Measurements from ENCODE around the gene SFT2D3.

SFT2D3 gene

DNA sequence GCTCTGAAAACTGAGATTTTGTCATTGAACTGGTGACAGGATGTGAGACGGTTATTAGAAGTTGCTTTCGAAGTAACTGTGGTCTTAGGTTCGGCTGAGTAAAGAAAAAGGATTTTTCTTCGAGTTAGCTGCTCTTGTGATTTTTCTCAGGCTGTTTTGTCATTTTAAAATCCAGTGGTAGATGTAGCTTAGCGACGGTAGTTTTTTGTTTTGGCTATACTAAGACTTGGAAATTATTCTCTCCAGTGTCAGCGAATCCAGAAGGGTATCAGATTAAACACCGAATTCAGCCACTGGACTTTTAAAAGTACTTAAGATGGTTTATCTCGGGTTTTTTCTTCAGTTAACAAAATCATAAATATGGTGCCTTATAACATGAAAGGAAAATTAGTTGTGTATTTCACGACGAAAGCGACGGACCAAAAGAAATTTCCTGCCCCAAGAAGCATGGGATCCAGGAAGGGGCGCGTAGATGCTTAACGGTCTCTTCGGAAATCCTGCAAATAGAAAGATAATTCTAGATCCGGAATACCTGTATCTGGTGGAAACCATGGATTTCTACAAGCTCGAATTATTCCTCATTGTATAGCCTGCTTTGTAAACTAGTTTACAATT, 1.2 kb downstream of the SFT2D3 start:
- Mint-ChIP-seq H3K4me1 (peaks cover 40% of the 10 kb centered on the region), H3K27me3 (peaks cover 6% of the 10 kb centered on the region), H3K36me3 (peaks cover 32% of the 10 kb centered on the region), H3K27ac (peak overlapping the region; percentile 93), H3K9me3 (no peaks in the 10 kb centered on the region), H3K4me3 (peak overlapping the region; percentile 81)
- CTCF ChIA-PET, result interaction anchor here (1.0 to 2.2 kb wide), 3 partner anchors 53 to 111 kb away, joined by 3 to 8 read pairs (median 7); partner anchors contain the start of gene WDR33
- no peak for DNase-seq

DNA sequence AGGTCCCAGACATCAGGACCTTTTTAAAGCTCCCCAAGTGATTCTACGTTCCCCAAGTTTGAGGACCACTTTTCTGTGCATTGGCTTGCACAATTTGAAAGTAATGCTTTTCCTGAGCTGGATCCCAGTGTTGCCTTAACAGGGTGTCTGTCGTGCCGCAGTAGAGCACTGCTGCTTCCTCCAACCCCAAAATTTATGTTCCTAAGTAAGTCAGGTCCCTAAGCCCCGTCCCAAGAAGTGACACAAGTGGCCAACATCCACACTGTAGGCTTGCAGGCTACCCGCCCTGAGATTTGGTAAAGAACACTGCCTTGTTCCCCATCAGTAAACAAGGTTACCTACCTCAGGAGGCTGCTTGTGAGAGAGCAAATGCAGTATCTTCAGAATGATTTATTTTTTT, 2.0 kb downstream of the SFT2D3 start:
- Mint-ChIP-seq H3K9me3 (no peaks in the 10 kb centered on the region), H3K36me3 (peaks cover 38% of the 10 kb centered on the region), H3K4me3 (no peak overlapping the region), H3K27ac (peak overlapping the region; percentile 37), H3K27me3 (peaks cover 6% of the 10 kb centered on the region), H3K4me1 (peaks cover 40% of the 10 kb centered on the region)
- CTCF ChIA-PET, result interaction anchor here (1.9 kb wide), 1 partner anchor 112 kb away, joined by 8 read pairs; no protein-coding TSS in a partner anchor
- DNase-seq, result no peak

DNA sequence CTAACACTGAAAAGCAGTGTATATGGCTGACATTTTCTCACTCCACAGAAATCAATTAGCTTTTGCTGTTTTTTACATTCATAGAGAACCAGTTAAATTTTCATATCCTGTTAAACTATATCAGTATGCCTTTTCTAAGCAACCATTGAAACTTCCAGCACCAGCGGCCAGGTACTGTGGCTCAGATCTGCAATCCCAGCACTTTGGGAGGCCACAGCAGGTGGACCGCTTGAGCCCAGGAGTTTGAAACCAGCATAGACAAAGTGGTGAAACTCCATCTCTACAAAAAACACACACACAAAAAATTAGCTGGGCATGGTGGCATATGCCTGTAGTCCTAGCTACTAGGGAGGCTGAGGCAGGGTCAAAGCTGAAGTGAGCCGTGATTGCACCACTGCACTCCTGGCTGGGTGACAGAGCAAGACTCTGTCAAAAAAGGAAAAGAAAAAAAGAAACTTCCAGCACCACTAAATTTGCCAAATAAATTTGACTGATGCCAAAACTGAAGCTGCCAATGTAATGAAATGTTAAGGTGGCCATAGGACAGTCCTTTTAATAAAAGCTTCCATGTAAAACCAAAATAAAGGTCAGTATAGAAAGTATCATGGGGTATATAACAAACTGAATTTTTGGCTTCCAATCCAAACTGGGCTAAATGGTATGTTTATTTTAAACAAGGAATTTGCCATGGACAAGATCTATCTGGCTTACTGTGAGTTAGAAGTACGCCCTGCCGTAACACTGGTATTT, 3.5 kb downstream of the SFT2D3 start:
- Mint-ChIP-seq H3K4me1 (peaks cover 40% of the 10 kb centered on the region), H3K9me3 (no peaks in the 10 kb centered on the region), H3K27ac (peak overlapping the region; percentile 16), H3K36me3 (peaks cover 45% of the 10 kb centered on the region), H3K4me3 (no peak overlapping the region), H3K27me3 (no peaks in the 10 kb centered on the region)
- CTCF ChIA-PET, result interaction anchor here (1.2 to 1.6 kb wide), 2 partner anchors 9 to 114 kb away, joined by 4 to 5 read pairs; no protein-coding TSS in a partner anchor
- DNase-seq, result no peak

DNA sequence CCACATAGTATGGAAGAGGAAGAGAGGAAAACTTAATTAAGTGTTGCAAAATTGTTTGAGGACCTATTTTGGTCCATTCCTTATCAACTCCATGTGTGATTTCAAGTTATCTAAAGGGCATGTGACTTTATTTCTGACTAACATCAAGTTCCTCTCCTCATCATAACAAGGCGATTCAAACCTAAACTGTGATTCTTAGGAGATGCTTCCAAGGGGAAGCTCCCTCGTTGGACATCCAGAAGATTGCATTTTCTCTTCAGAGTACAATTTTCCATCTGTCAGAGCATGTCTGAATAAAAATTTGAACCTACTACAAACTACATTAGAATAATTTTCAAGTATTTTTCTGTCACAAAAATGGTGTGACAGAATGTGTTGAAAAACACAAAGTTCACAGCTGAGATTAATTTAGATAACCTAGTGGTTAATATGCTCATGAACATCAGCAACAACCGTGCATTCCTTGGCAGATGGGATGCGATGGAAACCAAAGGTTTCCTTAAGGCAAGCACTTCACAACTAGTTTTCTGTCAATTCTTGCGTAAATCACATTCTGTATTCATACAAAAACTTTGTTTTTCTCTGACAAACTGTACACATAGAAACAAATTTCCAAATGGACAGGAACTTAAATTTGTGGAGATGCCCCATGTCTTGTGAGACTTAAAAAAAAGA, 4.2 kb downstream of the SFT2D3 start:
- Mint-ChIP-seq H3K4me1 (peaks cover 34% of the 10 kb centered on the region), H3K9me3 (no peaks in the 10 kb centered on the region), H3K27ac (no peak overlapping the region), H3K27me3 (no peaks in the 10 kb centered on the region), H3K4me3 (no peak overlapping the region), H3K36me3 (peaks cover 45% of the 10 kb centered on the region)
- CTCF ChIA-PET, result interaction anchor here (1.6 kb wide), 1 partner anchor 114 kb away, joined by 4 read pairs; no protein-coding TSS in a partner anchor
- DNase-seq, result no peak

DNA sequence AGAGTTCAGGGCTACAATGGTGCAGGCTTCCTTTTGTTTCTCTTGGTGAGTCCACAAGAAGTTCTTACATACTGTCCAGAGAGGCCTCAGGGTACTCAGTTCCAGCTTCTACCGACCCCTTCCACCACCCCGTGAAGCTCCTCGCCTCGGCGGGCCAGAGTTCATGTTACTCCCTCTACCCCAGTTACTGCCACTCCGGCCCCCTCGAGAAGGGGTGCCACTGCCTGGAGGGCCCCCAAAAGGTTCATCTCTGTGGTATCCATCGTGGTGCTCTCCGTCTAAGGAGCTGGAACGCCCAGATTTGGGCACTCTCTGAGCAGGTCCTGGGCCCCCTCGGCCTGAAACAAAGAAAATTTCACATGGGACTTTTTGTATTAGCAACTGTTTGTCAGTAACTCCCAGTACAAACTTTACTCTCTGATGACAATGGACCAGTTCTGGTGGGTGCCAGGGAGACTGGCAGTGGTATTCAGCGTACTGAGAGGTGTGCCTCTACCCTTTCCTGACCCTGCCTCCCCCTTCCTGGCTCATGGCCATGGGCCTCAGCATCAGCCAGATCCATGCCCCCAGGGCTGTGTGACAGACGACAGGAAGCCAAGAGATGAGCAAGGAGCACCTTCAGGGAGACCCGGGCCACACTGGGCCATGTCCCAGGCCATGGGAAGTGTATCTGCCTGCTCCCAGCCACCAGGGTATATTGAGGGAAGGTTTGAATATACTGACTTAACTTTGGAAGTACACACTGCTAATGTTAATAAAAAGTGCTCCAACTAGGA, 5.1 kb downstream of the SFT2D3 start:
- no peak for DNase-seq
- Mint-ChIP-seq H3K36me3 (peaks cover 49% of the 10 kb centered on the region), H3K4me3 (no peak overlapping the region), H3K4me1 (peaks cover 28% of the 10 kb centered on the region), H3K9me3 (no peaks in the 10 kb centered on the region), H3K27ac (no peak overlapping the region), H3K27me3 (no peaks in the 10 kb centered on the region)
- CTCF ChIA-PET, result no interaction called here

DNA sequence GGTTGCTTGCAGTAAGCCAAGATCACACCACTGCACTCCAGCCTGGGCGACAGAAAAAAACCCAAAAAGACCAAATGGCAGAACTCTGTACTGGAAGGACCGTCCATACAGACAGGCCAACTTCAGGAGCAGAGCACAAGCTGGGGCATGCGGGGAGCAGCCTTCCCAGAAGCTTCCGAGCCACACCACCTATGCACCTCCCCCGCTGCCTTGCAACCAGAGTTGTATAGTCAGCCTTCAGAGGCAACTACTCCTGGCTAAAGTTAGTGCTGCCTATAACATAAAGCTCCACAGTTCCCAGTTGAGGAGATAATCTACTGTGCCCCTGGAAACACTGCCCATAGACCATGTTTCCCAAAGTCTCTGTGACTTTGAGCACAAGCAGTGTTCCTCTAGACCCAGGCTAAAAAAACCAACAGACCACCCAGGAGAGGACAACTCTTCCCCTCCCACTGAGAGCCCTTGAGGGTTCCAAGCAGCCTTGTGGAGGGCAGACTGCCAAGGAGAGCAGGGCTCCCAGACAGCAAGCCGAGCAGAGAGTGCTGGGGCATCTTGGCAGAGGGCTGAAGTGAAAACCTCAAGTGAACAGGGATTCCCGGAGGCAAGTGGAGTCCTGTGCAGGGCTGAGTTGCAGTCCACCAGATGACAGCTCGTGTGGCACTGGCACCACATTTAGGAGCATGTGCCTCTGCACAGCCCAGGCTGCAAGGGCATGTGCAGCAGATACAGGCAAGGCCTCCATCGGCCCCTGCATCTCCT, 6.8 kb downstream of the SFT2D3 start:
- Mint-ChIP-seq H3K4me1 (peaks cover 19% of the 10 kb centered on the region), H3K27ac (no peak overlapping the region), H3K27me3 (no peaks in the 10 kb centered on the region), H3K4me3 (no peak overlapping the region), H3K9me3 (no peaks in the 10 kb centered on the region), H3K36me3 (peaks cover 44% of the 10 kb centered on the region)
- CTCF ChIA-PET, result no interaction called here
- no peak for DNase-seq

DNA sequence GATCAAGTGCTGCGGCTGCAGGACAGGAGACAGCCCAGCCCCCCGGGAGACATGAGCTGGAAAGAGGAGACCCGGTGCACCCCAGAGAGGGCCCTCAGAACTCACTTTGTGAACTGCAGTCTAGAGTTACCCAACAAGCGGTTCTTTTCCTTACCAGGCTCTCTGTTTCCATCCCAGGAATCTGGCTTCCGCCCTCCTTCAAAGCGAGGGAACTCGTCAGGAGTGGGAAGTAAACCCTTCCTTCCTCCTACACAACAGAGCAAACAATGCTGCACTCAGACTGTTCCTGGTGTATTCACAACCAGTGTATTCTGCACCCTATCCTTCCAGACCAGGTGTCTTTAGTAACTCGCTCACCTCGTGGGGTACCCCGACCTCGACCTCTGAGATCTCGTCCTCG, 8.0 kb downstream of the SFT2D3 start:
- no peak for DNase-seq
- H3K27me3 Mint-ChIP-seq, result no peaks in the 10 kb centered on the region
- no peak overlapping the region for H3K4me3 Mint-ChIP-seq
- H3K9me3 Mint-ChIP-seq, result no peaks in the 10 kb centered on the region
- H3K36me3 Mint-ChIP-seq, result peaks cover 42% of the 10 kb centered on the region
- H3K4me1 Mint-ChIP-seq, result peaks cover 9% of the 10 kb centered on the region
- no peak overlapping the region for H3K27ac Mint-ChIP-seq
- CTCF ChIA-PET, result no interaction called here

DNA sequence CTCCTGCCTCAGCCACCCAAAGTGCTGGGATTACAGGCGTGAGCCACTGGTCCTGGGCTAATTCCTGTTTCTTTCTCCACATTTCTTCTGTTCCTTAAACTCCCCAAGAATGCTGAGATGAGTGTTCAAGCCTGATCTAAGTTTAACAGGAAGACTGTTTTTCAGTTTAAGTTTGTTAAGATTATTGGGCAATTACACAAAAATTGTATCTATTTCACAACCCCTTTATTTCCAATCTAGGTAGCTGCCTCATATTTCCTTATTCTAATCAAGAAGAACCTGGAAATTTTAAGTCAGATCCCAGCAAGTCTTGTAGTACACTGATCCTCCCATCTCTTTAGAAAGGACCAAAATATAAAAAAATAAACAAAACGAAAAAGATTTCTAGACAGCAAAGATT, 11.7 kb downstream of the SFT2D3 start:
- Mint-ChIP-seq H3K27ac (peak overlapping the region; percentile 3), H3K27me3 (no peaks in the 10 kb centered on the region)

DNA sequence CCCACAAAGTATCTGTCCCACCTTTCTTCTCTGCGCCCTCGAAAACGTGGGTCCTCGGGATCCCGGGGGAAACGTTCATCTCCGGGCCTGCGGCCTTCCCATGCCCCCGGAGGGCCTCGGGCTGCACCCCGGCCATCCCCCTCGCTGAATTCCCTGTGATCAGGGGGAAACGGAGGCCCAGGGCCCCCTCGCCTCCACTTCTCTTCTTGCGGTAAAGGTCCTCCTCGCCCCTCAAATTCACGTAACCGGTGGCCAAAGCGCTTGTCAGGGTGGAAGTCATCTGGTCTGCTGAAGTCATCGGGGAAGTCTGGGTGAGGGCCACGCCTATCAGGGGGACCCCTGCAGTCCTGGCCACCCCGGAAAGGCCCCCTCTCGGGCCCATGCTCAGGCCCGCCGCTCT, 12.3 kb downstream of the SFT2D3 start:
- Mint-ChIP-seq H3K4me1 (no peaks in the 10 kb centered on the region), H3K9me3 (no peaks in the 10 kb centered on the region), H3K27me3 (no peaks in the 10 kb centered on the region), H3K36me3 (peaks cover 23% of the 10 kb centered on the region), H3K27ac (no peak overlapping the region), H3K4me3 (no peak overlapping the region)
- no peak for DNase-seq
- CTCF ChIA-PET, result no interaction called here

More for the DNA sequence above, 11.7 kb downstream of the SFT2D3 start:
- no peak for DNase-seq
- peaks cover 23% of the 10 kb centered on the region for H3K36me3 Mint-ChIP-seq
- H3K4me1 Mint-ChIP-seq, result no peaks in the 10 kb centered on the region
- no peak overlapping the region for H3K4me3 Mint-ChIP-seq
- CTCF ChIA-PET, result no interaction called here
- H3K9me3 Mint-ChIP-seq, result no peaks in the 10 kb centered on the region

DNA sequence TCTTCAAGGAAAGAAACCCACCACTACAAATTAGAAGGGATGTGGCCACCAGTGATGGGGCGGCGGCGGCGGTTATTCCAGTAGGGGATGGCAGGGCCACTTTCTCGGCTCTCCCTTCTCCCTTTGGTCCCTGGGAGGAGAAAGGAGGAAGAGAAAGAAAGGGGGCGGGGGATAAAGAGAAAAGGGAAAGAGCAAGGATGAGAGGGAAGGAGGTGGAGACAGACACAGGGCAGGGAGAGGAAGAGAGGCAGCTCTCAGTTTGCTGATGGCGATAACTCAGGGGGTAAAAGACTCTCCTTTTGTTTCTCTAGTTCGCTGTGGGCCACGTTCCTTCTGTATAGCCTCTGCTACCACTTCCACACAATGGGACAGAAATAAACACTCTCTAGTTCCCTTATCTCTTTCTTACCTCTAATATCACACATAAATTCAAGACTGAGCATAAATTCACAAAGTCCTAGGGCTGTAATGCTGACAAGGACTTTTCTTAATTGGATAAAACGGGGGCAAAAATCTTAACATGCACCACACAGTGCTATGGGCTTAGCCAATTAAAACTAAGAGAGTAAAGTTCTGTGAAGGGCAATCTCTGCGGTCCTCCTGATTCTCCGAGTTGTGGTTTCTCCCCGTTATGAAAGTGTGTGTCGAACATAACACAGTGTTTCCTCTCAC, 14.6 kb downstream of the SFT2D3 start:
- H3K9me3 Mint-ChIP-seq, result no peaks in the 10 kb centered on the region
- no peak for DNase-seq
- no peaks in the 10 kb centered on the region for H3K4me1 Mint-ChIP-seq
- CTCF ChIA-PET, result no interaction called here
- peaks cover 24% of the 10 kb centered on the region for H3K36me3 Mint-ChIP-seq
- H3K27me3 Mint-ChIP-seq, result no peaks in the 10 kb centered on the region
- no peak overlapping the region for H3K27ac Mint-ChIP-seq
- H3K4me3 Mint-ChIP-seq, result no peak overlapping the region

DNA sequence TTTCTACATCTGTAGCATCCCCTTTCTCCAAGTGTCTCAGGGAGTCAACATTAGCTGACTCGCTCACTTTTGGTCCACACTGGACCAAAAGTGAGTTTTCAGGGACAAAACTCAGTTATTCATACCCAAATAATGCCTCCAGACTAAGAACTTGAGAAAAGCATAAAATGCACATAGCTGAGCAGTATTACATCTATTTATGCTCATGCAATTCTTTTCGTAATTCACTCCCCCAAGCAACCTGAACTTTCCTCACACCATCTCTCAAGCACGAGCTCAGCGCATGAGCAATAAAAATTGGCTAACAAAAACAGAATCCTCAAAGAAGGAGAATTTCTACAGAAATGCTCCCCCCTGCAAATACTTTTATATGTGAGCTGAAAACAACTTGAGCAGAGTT, 17.0 kb downstream of the SFT2D3 start:
- DNase-seq, result no peak
- H3K9me3 Mint-ChIP-seq, result no peaks in the 10 kb centered on the region
- no peaks in the 10 kb centered on the region for H3K4me1 Mint-ChIP-seq
- peaks cover 35% of the 10 kb centered on the region for H3K36me3 Mint-ChIP-seq
- H3K27me3 Mint-ChIP-seq, result no peaks in the 10 kb centered on the region
- no peak overlapping the region for H3K27ac Mint-ChIP-seq
- CTCF ChIA-PET, result no interaction called here
- H3K4me3 Mint-ChIP-seq, result no peak overlapping the region

DNA sequence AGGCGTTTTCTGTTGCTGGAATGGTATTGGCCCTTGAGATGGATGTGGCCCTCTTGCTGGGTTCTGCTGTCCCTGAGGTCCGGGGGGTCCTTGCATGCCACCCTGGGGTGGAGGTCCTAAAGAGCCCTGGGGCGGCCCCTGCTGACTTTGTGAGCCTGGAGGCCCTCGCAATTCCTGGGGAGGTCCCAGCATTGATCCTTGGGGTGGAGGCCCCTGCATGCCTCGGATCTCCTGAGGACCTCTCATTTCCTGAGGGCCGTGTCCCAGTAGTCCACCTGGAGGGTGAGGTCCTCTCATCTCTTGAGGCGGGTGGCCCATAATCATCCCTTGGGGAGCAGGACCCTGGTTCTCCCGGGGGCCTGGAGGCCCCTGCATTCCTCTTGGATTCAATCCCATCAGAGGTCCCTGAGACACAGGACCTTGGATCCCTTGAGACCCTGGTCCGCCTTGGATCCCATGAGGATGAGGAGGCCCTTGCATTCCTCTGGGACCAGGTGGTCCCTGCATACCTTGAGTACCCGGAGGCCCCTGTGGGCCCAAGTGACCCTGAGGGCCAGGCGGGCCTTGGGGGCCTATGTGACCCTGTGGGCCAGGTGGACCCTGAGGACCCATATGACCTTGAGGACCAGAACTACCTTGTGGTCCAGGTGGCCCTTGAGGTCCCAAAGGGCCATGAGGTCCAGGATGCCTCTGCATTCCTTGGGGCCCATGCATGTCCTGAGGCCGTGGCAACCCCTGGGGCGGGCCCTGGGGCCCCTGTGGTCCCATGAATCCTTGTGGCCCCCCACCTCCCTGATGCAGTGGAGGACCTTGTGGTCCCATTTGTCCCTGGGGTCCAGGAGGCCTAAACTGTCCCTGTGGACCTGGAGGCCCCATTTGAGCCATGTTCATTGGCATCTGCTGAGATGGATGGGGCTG, 18.3 kb downstream of the SFT2D3 start:
- Mint-ChIP-seq H3K4me1 (no peaks in the 10 kb centered on the region), H3K36me3 (peaks cover 38% of the 10 kb centered on the region), H3K27me3 (no peaks in the 10 kb centered on the region), H3K27ac (no peak overlapping the region), H3K9me3 (no peaks in the 10 kb centered on the region), H3K4me3 (no peak overlapping the region)
- CTCF ChIA-PET, result no interaction called here
- DNase-seq, result no peak

Data from activated naive CD4-positive, alpha-beta T cell treated with anti-CD3 and anti-CD28 coated beads, Interleukin-2, amount 10 ng/mL, durations not matched to agents 7 days and 5 days (primary cell).